OCI-LY7 (cell line): ENCODE data around the gene SF3B1. TPM values are rescaled to one million over a fixed set of nuclear protein-coding genes. Genes with fewer than 3 reads are reported as not detected.

Experiments
- BruUV-seq: library from RNA; stranded (reverse); fragments of 400-500 nt; replicated peaks from 2 replicates; lab custom pipeline; 2021; lab: Mats Ljungman, UMichigan
- CTCF ChIA-PET: fragments of 300-600 bp; sonication (Branson Sonifier 250); formaldehyde crosslinking; loops from one replicate; lab custom pipeline; 2022; ENCODE audit warnings: antibody characterized with exemption; ENCODE audit not compliant: unreplicated experiment; lab: Charles Lee
- POLR2A ChIA-PET: fragments of 300-600 bp; sonication (Branson Sonifier 250); formaldehyde crosslinking; loops from one replicate; lab custom pipeline; 2022; ENCODE audit warnings: antibody characterized with exemption; lab: Charles Lee
- DNase-seq: peaks from one replicate; pipeline ENCODE4 v3.0.0-alpha.2; 2015; ENCODE audit warnings: low spot score
- H2AFZ ChIP-seq: fragments of 200-600 bp; sonication (generic), shearing (Covaris generic); 2 replicates; pipeline ENCODE4 v1.6.1; 2014; ENCODE audit warnings: mild to moderate bottlenecking, antibody characterized with exemption, low read length, moderate library complexity
- H3K27ac ChIP-seq: fragments of 200-600 bp; sonication (generic); 2 replicates; pipeline ENCODE4 v1.5.1; 2014; ENCODE audit warnings: mixed run types, low read depth, mild to moderate bottlenecking, moderate library complexity, low read length, inconsistent platforms; ENCODE audit not compliant: poor library complexity, severe bottlenecking
- H3K36me3 ChIP-seq: fragments of 200-600 bp; sonication (generic); 2 replicates; pipeline ENCODE4 v1.6.1; 2014; ENCODE audit warnings: mild to moderate bottlenecking, antibody characterized with exemption, low read length, moderate library complexity, mixed read lengths; ENCODE audit not compliant: insufficient read depth
- H3K4me1 ChIP-seq: fragments of 200-600 bp; sonication (generic); 2 replicates; pipeline ENCODE4 v1.5.1; 2014; ENCODE audit warnings: mild to moderate bottlenecking, low read length; ENCODE audit not compliant: insufficient read depth, poor library complexity, severe bottlenecking
- H3K4me2 ChIP-seq: fragments of 200-600 bp; sonication (generic); 2 replicates; pipeline ENCODE4 v1.6.1; 2014; ENCODE audit warnings: mild to moderate bottlenecking, low read length
- H3K4me3 ChIP-seq: fragments of 200-600 bp; sonication (generic); 2 replicates; pipeline ENCODE4 v1.5.1; 2014; ENCODE audit warnings: mild to moderate bottlenecking, low read depth, low read length; ENCODE audit not compliant: poor library complexity, severe bottlenecking
- H3K79me2 ChIP-seq: fragments of 200-600 bp; sonication (generic); 2 replicates; pipeline ENCODE4 v1.6.1; 2016; ENCODE audit warnings: low read depth, mild to moderate bottlenecking, low read length, moderate library complexity, mixed read lengths; ENCODE audit not compliant: insufficient read depth
- H3K9me2 ChIP-seq: fragments of 200-600 bp; sonication (generic); 2 replicates; pipeline ENCODE4 v1.6.1; 2016; ENCODE audit warnings: mild to moderate bottlenecking, low read length, mixed read lengths; ENCODE audit not compliant: insufficient read depth
- H3K9me3 ChIP-seq: fragments of 200-600 bp; sonication (generic); 2 replicates; pipeline ENCODE4 v1.6.1; 2014; ENCODE audit warnings: mild to moderate bottlenecking, mixed run types, low read length, mixed read lengths
- H4K20me1 ChIP-seq: fragments of 200-600 bp; sonication (generic); 2 replicates; pipeline ENCODE4 v1.6.1; 2014; ENCODE audit warnings: mild to moderate bottlenecking, antibody characterized with exemption, low read length, moderate library complexity, mixed read lengths; ENCODE audit not compliant: insufficient read depth
- CTCF ChIP-seq: fragments of 200-600 bp; sonication (generic); conservative IDR thresholded peaks from 2 replicates; pipeline ENCODE4 v1.5.1; 2014; ENCODE audit warnings: mild to moderate bottlenecking, antibody characterized with exemption, low read length, moderate library complexity, mixed read lengths
- EZH2phosphoT487 ChIP-seq: fragments of 200-600 bp; sonication (generic); IDR thresholded peaks from 2 replicates; pipeline ENCODE4 v1.6.1; 2018; ENCODE audit warnings: low read depth, borderline replicate concordance, mild to moderate bottlenecking, mixed run types, antibody characterized with exemption, low read length, moderate library complexity, mixed read lengths
- intact Hi-C: fragments of 100-400 bp; cut with micrococcal nuclease; formaldehyde crosslinking; loops from one replicate; pipeline ENCODE4 v1.10.0; 2022; ENCODE audit not compliant: unreplicated experiment
- total RNA-seq, 2 experiments: library from RNA; depleted of rRNA in 1 of 2; stranded (reverse); fragments of >200 nt in 1 of 2; shearing (Covaris generic) in 1 of 2; gene quantifications; 2 replicates each; pipeline ENCODE4 v1.2.3, GENCODE V29; 2014 to 2022

Gene SF3B1
- total RNA-seq, 2 experiments from 2014 or later = 198 to 268 TPM

GRCh38 chr2:197431858-197432257 lies 3.0 kb downstream of the SF3B1 start:
- peak overlapping the region; percentile 91 for H3K4me2 ChIP-seq
- no peaks in the 10 kb centered on the region for H3K9me2 ChIP-seq
- peaks cover 50% of the 10 kb centered on the region for H3K4me1 ChIP-seq
- peaks cover 59% of the 10 kb centered on the region for H3K36me3 ChIP-seq
- ChIA-PET CTCF (no interaction called here), POLR2A (interaction anchor here (0.6 to 2.5 kb wide), 7 partner anchors 8 to 299 kb away, joined by 3 to 14 read pairs (median 4); no protein-coding TSS in a partner anchor)
- TF ChIP-seq EZH2phosphoT487 (no peak), CTCF (no peak)
- peaks cover 49% of the 10 kb centered on the region for H4K20me1 ChIP-seq
- H3K79me2 ChIP-seq = peaks cover 93% of the 10 kb centered on the region
- H3K27ac ChIP-seq = no peak overlapping the region
- no TSS peak for BruUV-seq
- H3K9me3 ChIP-seq = no peaks in the 10 kb centered on the region
- intact Hi-C loops = loop anchor here (5.0 to 10.0 kb wide), 2 partner anchors 275 to 1777 kb away; partner anchors contain the start of genes MARS2 and SLC39A10
- DNase-seq = no peak
- H2AFZ ChIP-seq = no peak overlapping the region
- H3K4me3 ChIP-seq = peak overlapping the region; percentile 99

- H3K36me3 ChIP-seq = peaks cover 79% of the 10 kb centered on the region
- intact Hi-C loops = no loop called here
- TF ChIP-seq EZH2phosphoT487 = no peak
- TF ChIP-seq CTCF = no peak
- no peak overlapping the region for H3K4me3 ChIP-seq
- H2AFZ ChIP-seq = no peak overlapping the region
- no peak for DNase-seq
- ChIA-PET POLR2A (interaction anchor here (0.6 to 1.3 kb wide), 3 partner anchors 25 to 297 kb away, joined by 3 to 4 read pairs (median 3); no protein-coding TSS in a partner anchor), CTCF (no interaction called here)
- peaks cover 100% of the 10 kb centered on the region for H3K79me2 ChIP-seq
- no peak overlapping the region for H3K27ac ChIP-seq
- H3K9me3 ChIP-seq = no peaks in the 10 kb centered on the region
- H3K4me2 ChIP-seq = no peak overlapping the region
- H4K20me1 ChIP-seq = peaks cover 50% of the 10 kb centered on the region
- no peaks in the 10 kb centered on the region for H3K9me2 ChIP-seq
- BruUV-seq = no TSS peak
- peaks cover 48% of the 10 kb centered on the region for H3K4me1 ChIP-seq
These were observed 6.8 kb downstream of the SF3B1 start for GRCh38 chr2:197427986-197428385.
